PC-3 (cell line): ENCODE measurements around the gene CRELD2.

Experiments
- EZH2 ChIP-seq: fragments of 300-600 bp; sonication (generic); IDR thresholded peaks from one replicate; pipeline ENCODE4 v1.6.1; 2017; ENCODE audit warnings: antibody characterized with exemption, mild to moderate bottlenecking, low read length; ENCODE audit not compliant: unreplicated experiment
- EZH2phosphoT487 ChIP-seq: fragments of 300-600 bp; sonication (generic); IDR thresholded peaks from 2 replicates; pipeline ENCODE4 v1.6.1; 2018; ENCODE audit warnings: mild to moderate bottlenecking, antibody characterized with exemption, low read length, borderline replicate concordance
- TF ChIP-seq, protein P1 (sequence below): fragments of 300-600 bp; sonication (generic); conservative IDR thresholded peaks from 2 replicates; pipeline ENCODE4 v1.5.1; 2017; ENCODE audit warnings: antibody characterized with exemption, low read depth, mild to moderate bottlenecking, low read length

DNA sequence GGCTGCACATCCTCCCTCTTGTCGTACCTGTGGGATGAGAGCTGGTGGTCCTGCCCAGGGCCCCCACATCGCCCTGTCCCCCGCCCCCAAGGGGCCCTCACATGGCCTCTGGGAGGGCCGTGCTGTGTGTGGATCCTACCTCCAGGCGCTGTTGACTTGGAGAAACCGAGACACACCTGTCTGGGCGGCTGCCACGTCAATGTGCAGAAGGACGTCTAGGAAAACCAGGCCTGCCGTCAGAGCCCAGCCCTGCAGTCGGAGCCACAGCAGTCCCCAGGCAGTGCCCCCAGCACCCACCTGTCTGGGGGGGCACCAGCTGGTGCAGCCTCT lies 14.4 kb upstream of the CRELD2 start:
- TF ChIP-seq, protein P1, sequence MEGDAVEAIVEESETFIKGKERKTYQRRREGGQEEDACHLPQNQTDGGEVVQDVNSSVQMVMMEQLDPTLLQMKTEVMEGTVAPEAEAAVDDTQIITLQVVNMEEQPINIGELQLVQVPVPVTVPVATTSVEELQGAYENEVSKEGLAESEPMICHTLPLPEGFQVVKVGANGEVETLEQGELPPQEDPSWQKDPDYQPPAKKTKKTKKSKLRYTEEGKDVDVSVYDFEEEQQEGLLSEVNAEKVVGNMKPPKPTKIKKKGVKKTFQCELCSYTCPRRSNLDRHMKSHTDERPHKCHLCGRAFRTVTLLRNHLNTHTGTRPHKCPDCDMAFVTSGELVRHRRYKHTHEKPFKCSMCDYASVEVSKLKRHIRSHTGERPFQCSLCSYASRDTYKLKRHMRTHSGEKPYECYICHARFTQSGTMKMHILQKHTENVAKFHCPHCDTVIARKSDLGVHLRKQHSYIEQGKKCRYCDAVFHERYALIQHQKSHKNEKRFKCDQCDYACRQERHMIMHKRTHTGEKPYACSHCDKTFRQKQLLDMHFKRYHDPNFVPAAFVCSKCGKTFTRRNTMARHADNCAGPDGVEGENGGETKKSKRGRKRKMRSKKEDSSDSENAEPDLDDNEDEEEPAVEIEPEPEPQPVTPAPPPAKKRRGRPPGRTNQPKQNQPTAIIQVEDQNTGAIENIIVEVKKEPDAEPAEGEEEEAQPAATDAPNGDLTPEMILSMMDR, result no peak
- TF ChIP-seq EZH2phosphoT487, result no peak
- no peak for TF ChIP-seq EZH2
